ENCODE measurements around the gene PTK7.

PTK7 gene

GRCh38 chr6:43146709-43147688 lies 70.9 kb downstream of the PTK7 start:
- no peak for DNase-seq (ENCODE audit: low read depth)

- DNase-seq (ENCODE audit: low read depth), result no peak
These were observed 71.8 kb downstream of the PTK7 start for GRCh38 chr6:43147691-43148477.

GRCh38 chr6:43149265-43149664 lies 73.2 kb downstream of the PTK7 start:
- no peak for DNase-seq (ENCODE audit: low read depth)

DNA sequence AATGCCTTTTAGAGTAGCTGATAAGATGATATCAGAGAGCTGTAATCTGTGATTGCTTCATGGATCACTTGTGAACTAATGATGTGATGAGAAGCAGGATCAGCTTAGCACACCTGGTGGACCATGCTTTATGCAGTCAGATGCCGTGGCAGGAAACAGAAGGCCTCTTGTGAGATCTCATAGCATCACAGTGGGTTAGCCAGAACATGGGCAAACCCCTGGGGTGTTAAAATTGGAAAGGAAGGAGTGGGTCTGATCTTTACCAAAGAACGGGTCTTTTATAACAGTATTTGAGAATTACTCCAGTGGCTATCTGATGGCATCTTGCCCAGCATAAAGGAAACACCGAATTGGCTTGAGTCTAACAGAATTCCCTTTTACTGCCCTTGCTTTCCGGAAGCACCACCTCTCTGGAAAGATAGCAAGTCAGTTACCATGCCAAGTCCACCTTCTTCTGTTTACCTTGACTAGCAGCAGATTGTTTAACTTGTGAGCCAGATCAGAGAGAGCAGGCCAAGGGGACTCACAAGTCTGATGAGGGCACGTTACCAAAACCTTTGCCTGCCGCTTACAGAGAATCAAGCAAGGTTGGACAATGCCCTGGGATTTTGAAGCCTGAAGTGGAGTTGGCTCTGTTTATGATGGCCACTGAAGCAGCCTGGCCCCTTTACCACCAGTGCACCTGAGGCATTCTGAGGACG lies 74.1 kb downstream of the PTK7 start:
- no peak for DNase-seq (ENCODE audit: low read depth)

GRCh38 chr6:43159599-43159998 lies 83.5 kb downstream of the PTK7 start:
- no peak for DNase-seq (ENCODE audit: low read depth)

GRCh38 chr6:43163899-43164298 lies 87.8 kb downstream of the PTK7 start:
- no peak for DNase-seq (ENCODE audit: low read depth)

GRCh38 chr6:43170417-43170930 lies 94.4 kb downstream of the PTK7 start:
- no peak for DNase-seq (ENCODE audit: low read depth)

- peak; percentile 98 for DNase-seq (ENCODE audit: low read depth)
These were observed 95.0 kb downstream of the PTK7 start, which contains the start of gene SRF for GRCh38 chr6:43170931-43171706. TSS of gene SRF (plus strand) at chr6:43171269. CDS start at chr6:43171657, 388 bp downstream.

DNA sequence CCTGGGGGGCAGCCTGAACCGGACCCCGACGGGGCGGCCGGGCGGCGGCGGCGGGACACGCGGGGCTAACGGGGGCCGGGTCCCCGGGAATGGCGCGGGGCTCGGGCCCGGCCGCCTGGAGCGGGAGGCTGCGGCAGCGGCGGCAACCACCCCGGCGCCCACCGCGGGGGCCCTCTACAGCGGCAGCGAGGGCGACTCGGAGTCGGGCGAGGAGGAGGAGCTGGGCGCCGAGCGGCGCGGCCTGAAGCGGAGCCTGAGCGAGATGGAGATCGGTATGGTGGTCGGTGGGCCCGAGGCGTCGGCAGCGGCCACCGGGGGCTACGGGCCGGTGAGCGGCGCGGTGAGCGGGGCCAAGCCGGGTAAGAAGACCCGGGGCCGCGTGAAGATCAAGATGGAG lies 95.6 kb downstream of the PTK7 start:
- DNase-seq (ENCODE audit: low read depth), result no peak

GRCh38 chr6:43172104-43173007 lies 96.2 kb downstream of the PTK7 start:
- DNase-seq (ENCODE audit: low read depth), result no peak

GRCh38 chr6:43173591-43174262 lies 97.6 kb downstream of the PTK7 start:
- no peak for DNase-seq (ENCODE audit: low read depth)

GRCh38 chr6:43174263-43175112 lies 98.4 kb downstream of the PTK7 start:
- DNase-seq (ENCODE audit: low read depth), result peak; percentile 87

DNA sequence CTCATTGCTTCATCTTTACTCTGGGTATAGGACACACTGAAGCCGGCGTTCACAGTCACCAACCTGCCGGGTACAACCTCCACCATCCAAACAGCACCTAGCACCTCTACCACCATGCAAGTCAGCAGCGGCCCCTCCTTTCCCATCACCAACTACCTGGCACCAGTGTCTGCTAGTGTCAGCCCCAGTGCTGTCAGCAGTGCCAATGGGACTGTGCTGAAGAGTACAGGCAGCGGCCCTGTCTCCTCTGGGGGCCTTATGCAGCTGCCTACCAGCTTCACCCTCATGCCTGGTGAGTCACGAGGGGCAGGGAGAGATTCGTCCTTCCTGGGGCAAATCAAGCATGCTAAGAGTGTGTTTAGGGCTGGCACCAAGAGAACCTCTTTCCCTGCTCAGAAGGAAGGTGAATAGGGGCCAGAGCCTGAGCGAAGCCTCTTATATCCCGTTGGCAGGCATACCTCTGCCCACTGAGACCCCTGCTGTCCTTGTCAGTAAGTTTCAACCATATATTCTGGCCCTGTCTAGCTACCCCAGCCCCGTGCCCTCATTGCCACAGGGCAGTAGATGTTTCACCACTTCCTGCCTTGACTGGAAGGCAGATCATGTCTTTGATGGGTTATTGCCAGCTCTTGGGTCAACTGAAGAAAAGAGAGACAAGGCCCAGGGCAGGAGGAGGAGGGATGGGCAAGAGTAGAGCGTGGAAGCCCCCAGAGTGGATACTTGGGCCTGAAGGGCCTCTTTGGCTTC lies 99.7 kb downstream of the PTK7 start:
- DNase-seq (ENCODE audit: low read depth), result no peak

- DNase-seq (ENCODE audit: low read depth), result no peak
These were observed 100.3 kb downstream of the PTK7 start for GRCh38 chr6:43176423-43176786.

DNA sequence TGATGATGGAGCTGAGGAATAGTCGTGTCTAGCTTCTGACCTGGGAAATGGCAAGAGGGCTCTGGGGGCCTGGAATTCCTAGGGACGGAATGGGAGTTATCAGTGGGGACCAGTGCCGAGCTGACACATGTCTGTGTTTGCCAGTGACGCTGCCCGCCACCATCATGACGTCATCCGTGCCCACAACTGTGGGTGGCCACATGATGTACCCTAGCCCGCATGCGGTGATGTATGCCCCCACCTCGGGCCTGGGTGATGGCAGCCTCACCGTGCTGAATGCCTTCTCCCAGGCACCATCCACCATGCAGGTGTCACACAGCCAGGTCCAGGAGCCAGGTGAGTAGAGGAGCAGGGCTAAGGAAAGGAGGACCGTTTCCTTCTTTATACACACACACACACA lies 102.0 kb downstream of the PTK7 start:
- no peak for DNase-seq (ENCODE audit: low read depth)

- no peak for DNase-seq (ENCODE audit: low read depth)
These were observed 103.1 kb downstream of the PTK7 start for GRCh38 chr6:43178951-43179830.

- no peak for DNase-seq (ENCODE audit: low read depth)
These were observed 103.9 kb downstream of the PTK7 start for GRCh38 chr6:43180058-43180457.
